Endothelial cell of umbilical vein (primary cell): ENCODE results near the gene GPR42. TPM values are rescaled to one million over a fixed set of nuclear protein-coding genes. Genes with fewer than 3 reads are reported as not detected.
"Not testable (repeated sequence)": the region's sequence is repeated elsewhere in the genome, so short reads cannot be mapped to it uniquely, and the experiment has no call there.

Experiments
- BruUV-seq: library from RNA; stranded (reverse); fragments of 400-500 nt; replicated peaks from 2 replicates; lab custom pipeline; 2021; lab: Mats Ljungman, UMichigan
- CTCF ChIA-PET: fragments of 300-600, 350-600 bp; sonication (Branson Sonifier 250); formaldehyde crosslinking; loops from one replicate; lab custom pipeline; 2021; ENCODE audit warnings: antibody characterized with exemption, inconsistent platforms; lab: Charles Lee
- POLR2A ChIA-PET: fragments of 300-600, 350-600 bp; sonication (Branson Sonifier 250); formaldehyde crosslinking; loops from one replicate; lab custom pipeline; 2021; ENCODE audit warnings: antibody characterized with exemption, inconsistent platforms; lab: Charles Lee
- DNase-seq: peaks from one replicate; pipeline ENCODE4 v3.0.0-alpha.2; 2011; ENCODE audit warnings: low read depth, low spot score
- FAIRE-seq: peaks from 2 replicates; lab custom pipeline; 2011; peaks lifted over from hg19 to GRCh38; lab: Jason Lieb, UNC
- H2AFZ ChIP-seq: 2 replicates; pipeline ENCODE4 v1.6.0; 2012; ENCODE audit warnings: low read depth, low read length, control low read depth, inconsistent platforms
- H3K27ac ChIP-seq: 2 replicates; pipeline ENCODE4 v1.5.1; 2011; ENCODE audit warnings: low read depth, mild to moderate bottlenecking, control low read depth, low read length, moderate library complexity; ENCODE audit not compliant: insufficient read depth
- H3K27me3 ChIP-seq, 2 experiments: 2 replicates each; pipeline versions ENCODE4 v1.6.0 to v1.6.1; 2011; ENCODE audit warnings: low read length in 2 of 2, mixed read lengths in 1 of 2; ENCODE audit not compliant: control insufficient read depth in 2 of 2, insufficient read depth in 2 of 2
- H3K36me3 ChIP-seq, 2 experiments: 2 replicates in 1 of 2; 3 replicates in 1 of 2; pipeline ENCODE4 v1.5.1; 2011; ENCODE audit warnings: low read length in 2 of 2, mild to moderate bottlenecking in 1 of 2, moderate library complexity in 1 of 2; ENCODE audit not compliant: control insufficient read depth in 2 of 2, insufficient read depth in 2 of 2; ENCODE audit errors: extremely low read depth in 1 of 2
- H3K4me1 ChIP-seq: 3 replicates; pipeline ENCODE4 v1.5.1; 2011; ENCODE audit warnings: mild to moderate bottlenecking, low read length; ENCODE audit not compliant: control insufficient read depth, insufficient read depth; ENCODE audit errors: extremely low read depth
- H3K4me2 ChIP-seq: 2 replicates; pipeline ENCODE4 v1.6.1; 2011; ENCODE audit warnings: low read length, control low read depth, mixed read lengths; ENCODE audit not compliant: insufficient read depth
- H3K4me3 ChIP-seq, 3 experiments: fragments of 200-600 bp in 1 of 3; sonication (generic), shearing (Covaris generic) in 1 of 3; replicated peaks in 1 of 3; 2 replicates each; pipeline ENCODE4 v1.5.1; 2011 to 2016; ENCODE audit warnings: control low read depth in 3 of 3, low read length in 3 of 3, mild to moderate bottlenecking in 2 of 3, inconsistent platforms in 1 of 3, low read depth in 1 of 3, moderate library complexity in 1 of 3; ENCODE audit not compliant: insufficient read depth in 1 of 3
- H3K79me2 ChIP-seq: 2 replicates; pipeline ENCODE4 v1.6.0; 2012; ENCODE audit warnings: low read length, inconsistent platforms; ENCODE audit not compliant: control insufficient read depth, insufficient read depth
- H3K9ac ChIP-seq: replicated peaks from 2 replicates; pipeline ENCODE3; 2011; ENCODE audit warnings: low read length, control low read depth; ENCODE audit not compliant: insufficient read depth; ENCODE audit errors: extremely low read depth
- H3K9me1 ChIP-seq: replicated peaks from 3 replicates; pipeline ENCODE4 v1.6.0; 2011; ENCODE audit warnings: mild to moderate bottlenecking, low read length; ENCODE audit not compliant: control insufficient read depth, insufficient read depth; ENCODE audit errors: extremely low read depth
- H3K9me3 ChIP-seq: replicated peaks from 2 replicates; pipeline ENCODE4 v1.5.1; 2012; ENCODE audit warnings: low read length, inconsistent platforms; ENCODE audit not compliant: control insufficient read depth, insufficient read depth
- H4K20me1 ChIP-seq: replicated peaks from 2 replicates; pipeline ENCODE3; 2011; ENCODE audit warnings: mild to moderate bottlenecking, low read length; ENCODE audit not compliant: control insufficient read depth, insufficient read depth; ENCODE audit errors: extremely low read depth
- GATA2 ChIP-seq: IDR thresholded peaks from 2 replicates; pipeline ENCODE4 v1.7.0; 2011; ENCODE audit warnings: low read depth, mild to moderate bottlenecking, moderate library complexity, mixed read lengths, low read length; ENCODE audit not compliant: insufficient read length, insufficient read depth
- JUN ChIP-seq: IDR thresholded peaks from 2 replicates; pipeline ENCODE4 v1.6.1; 2011; ENCODE audit warnings: borderline replicate concordance, low read depth; ENCODE audit not compliant: insufficient read length, insufficient read depth
- MYC ChIP-seq: IDR thresholded peaks from one replicate; pipeline ENCODE4 v1.6.1; 2011; ENCODE audit warnings: mild to moderate bottlenecking, low read depth, low read length
- POLR2A ChIP-seq: IDR thresholded peaks from 2 replicates; pipeline ENCODE4 v1.6.1; 2012; ENCODE audit warnings: low read depth, mild to moderate bottlenecking, control low read depth, low read length
- POLR2AphosphoS5 ChIP-seq: IDR thresholded peaks from 2 replicates; pipeline ENCODE4 v1.6.1; 2012; ENCODE audit warnings: low read depth, mild to moderate bottlenecking, control low read depth, low read length, moderate library complexity; ENCODE audit not compliant: insufficient read depth
- dilution Hi-C: fragments of 300-500 bp; cut with MboI; formaldehyde crosslinking; loops from one replicate; pipeline ENCODE4 v1.15.0; 2019; ENCODE audit warnings: low sequenced_read_pairs; ENCODE audit not compliant: extremely low pct_ligation_motif_present
- intact Hi-C: fragments of 100-400 bp; cut with micrococcal nuclease; formaldehyde crosslinking; loops from one replicate; pipeline ENCODE4 v1.10.0; 2022
- polyA plus RNA-seq, 4 experiments: library from polyadenylated mRNA; depleted of rRNA in 3 of 4; stranded (reverse) in 3 of 4; unstranded in 1 of 4; fragments of >200 nt; gene quantifications; 2 replicates each; pipeline versions ENCODE4 v1.2.1 to v1.2.3, GENCODE V29; 2011 to 2012; ENCODE audit warnings: missing spikeins in 1 of 4
- total RNA-seq: library from RNA; stranded (reverse); gene quantifications from 2 replicates; pipeline ENCODE4 v1.2.3, GENCODE V29; 2021
- TF ChIP-seq, protein P1 (sequence below), 2 donors: IDR thresholded peaks; 1 replicate in 1 of 2; 2 replicates in 1 of 2; pipeline ENCODE4 v1.5.1; 2011; ENCODE audit warnings: low read length in 2 of 2, mild to moderate bottlenecking in 2 of 2, moderate library complexity in 2 of 2, control low read depth in 1 of 2, inconsistent platforms in 1 of 2, low read depth in 1 of 2; ENCODE audit not compliant: insufficient read depth in 1 of 2; ENCODE audit errors: extremely low read depth in 1 of 2
- TF ChIP-seq, protein P2 (sequence below): IDR thresholded peaks from 2 replicates; pipeline ENCODE4 v1.6.1; 2011; ENCODE audit not compliant: insufficient read depth, insufficient read length

The GPR42 gene
- total and polyA plus RNA-seq, 2 donors (not counting 3 experiments of a cell fraction or from before 2014, with no cell fraction given): not detected

DNA sequence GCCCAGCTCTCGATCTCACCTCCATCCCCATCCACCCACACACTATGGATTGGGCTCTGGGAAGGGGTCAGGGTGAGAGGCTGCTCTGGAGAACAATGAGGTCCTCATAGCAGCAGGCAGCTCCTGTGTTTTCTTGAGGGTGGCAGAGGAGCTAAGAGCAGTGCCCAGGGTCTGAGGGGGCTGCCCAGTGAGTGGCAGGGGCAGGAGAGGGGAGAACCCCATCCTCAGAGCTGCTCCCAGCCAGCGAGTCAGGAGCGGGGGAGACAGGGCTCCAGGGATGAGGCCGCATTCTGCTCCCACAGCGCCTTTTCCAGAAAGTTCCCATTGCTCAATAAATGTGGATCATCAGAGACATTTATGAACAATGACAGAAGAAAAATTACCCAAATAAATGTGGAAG is 10.8 kb upstream of the GPR42 start:
- H3K4me2 ChIP-seq, H3K27ac ChIP-seq, H3K9ac ChIP-seq, H3K27me3 ChIP-seq, H3K9me1 ChIP-seq, H2AFZ ChIP-seq, DNase-seq, POLR2A ChIA-PET, H3K4me3 ChIP-seq, CTCF ChIA-PET, H4K20me1 ChIP-seq, BruUV-seq, intact Hi-C loops, H3K36me3 ChIP-seq, H3K4me1 ChIP-seq, H3K9me3 ChIP-seq, dilution Hi-C loops, H3K79me2 ChIP-seq: not testable (repeated sequence)
- peak; percentile 48 for FAIRE-seq

DNA sequence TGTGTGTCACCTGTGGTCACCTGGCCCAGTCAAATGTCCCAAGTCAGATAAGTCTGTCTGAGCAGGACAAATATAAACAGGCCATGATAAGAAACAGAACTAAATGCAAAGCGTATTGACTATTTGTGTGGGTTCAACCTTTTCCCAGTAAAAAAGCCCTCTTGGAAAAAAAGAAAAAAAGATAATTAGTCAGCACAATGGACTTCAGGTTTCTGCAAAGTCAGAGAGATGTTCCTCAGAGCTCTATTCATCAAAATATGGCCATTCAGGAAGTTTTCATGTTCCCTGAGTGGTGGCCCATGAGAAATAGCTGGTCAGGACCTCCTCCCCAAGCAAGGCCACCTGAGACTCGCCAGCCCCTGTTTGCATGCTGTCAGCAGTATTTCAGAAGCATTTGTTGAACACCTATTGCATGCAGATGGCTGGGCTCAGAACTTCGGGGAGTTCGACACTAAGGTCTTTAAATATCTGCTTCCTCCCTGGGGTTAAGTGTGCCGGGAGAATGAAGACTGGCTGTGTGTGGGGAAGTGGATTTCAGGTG is 9.9 kb upstream of the GPR42 start:
- no peak overlapping the region for H3K4me2 ChIP-seq
- H2AFZ ChIP-seq: no peak overlapping the region
- no peak for FAIRE-seq
- H3K4me3 ChIP-seq: no peak overlapping the region
- POLR2A ChIA-PET: no interaction called here
- H3K9me3 ChIP-seq: no peaks in the 10 kb centered on the region
- H3K4me1 ChIP-seq: no peaks in the 10 kb centered on the region
- dilution Hi-C loops (no loop called here), intact Hi-C loops (no loop called here)
- H3K9ac ChIP-seq: no peak overlapping the region
- H3K36me3 ChIP-seq: no peaks in the 10 kb centered on the region
- CTCF ChIA-PET: interaction anchor here (1.2 kb wide), 1 partner anchor 8 kb away, joined by 7 read pairs; no protein-coding TSS in a partner anchor
- TF ChIP-seq JUN: no peak
- TF ChIP-seq, protein P1, sequence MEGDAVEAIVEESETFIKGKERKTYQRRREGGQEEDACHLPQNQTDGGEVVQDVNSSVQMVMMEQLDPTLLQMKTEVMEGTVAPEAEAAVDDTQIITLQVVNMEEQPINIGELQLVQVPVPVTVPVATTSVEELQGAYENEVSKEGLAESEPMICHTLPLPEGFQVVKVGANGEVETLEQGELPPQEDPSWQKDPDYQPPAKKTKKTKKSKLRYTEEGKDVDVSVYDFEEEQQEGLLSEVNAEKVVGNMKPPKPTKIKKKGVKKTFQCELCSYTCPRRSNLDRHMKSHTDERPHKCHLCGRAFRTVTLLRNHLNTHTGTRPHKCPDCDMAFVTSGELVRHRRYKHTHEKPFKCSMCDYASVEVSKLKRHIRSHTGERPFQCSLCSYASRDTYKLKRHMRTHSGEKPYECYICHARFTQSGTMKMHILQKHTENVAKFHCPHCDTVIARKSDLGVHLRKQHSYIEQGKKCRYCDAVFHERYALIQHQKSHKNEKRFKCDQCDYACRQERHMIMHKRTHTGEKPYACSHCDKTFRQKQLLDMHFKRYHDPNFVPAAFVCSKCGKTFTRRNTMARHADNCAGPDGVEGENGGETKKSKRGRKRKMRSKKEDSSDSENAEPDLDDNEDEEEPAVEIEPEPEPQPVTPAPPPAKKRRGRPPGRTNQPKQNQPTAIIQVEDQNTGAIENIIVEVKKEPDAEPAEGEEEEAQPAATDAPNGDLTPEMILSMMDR (IDR thresholded peaks at IDR 0.05; ENCODE audit: extremely low read depth in 1 of 2, insufficient read depth in 1 of 2, low read depth in 1 of 2, low read length in 2 of 2): no peak
- TF ChIP-seq, protein P2, sequence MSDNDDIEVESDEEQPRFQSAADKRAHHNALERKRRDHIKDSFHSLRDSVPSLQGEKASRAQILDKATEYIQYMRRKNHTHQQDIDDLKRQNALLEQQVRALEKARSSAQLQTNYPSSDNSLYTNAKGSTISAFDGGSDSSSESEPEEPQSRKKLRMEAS: no peak
- TF ChIP-seq POLR2A: no peak
- TF ChIP-seq GATA2: no peak
- TF ChIP-seq MYC: no peak
- TF ChIP-seq POLR2AphosphoS5: no peak
- no peak overlapping the region for H3K27ac ChIP-seq
- no peak for DNase-seq
- no peaks in the 10 kb centered on the region for H3K79me2 ChIP-seq
- no peaks in the 10 kb centered on the region for H3K9me1 ChIP-seq
- H3K27me3 ChIP-seq: no peaks in the 10 kb centered on the region
- H4K20me1 ChIP-seq: no peaks in the 10 kb centered on the region
- BruUV-seq: no TSS peak
